Frontal cortex (tissue), 4 donors: ENCODE measurements around the gene MMP14. TPM values are rescaled to one million over a fixed set of nuclear protein-coding genes. Genes with fewer than 3 reads are reported as not detected.
"Not testable (repeated sequence)": the region's sequence is repeated elsewhere in the genome, so short reads cannot be mapped to it uniquely, and the experiment has no call there.

Experiments
- DNase-seq, 2 donors: peaks; one replicate each; pipeline ENCODE4 v3.0.0; 2012; ENCODE audit warnings: low spot score in 2 of 2
- FAIRE-seq: peaks from 2 replicates; lab custom pipeline; 2012; peaks lifted over from hg19 to GRCh38; lab: Jason Lieb, UNC
- total RNA-seq: library from RNA; depleted of rRNA; stranded (reverse); fragments of >200 nt; gene quantifications from one replicate; pipeline ENCODE4 v1.2.3, GENCODE V29; 2014
- donor health status: control.
- donor health status: control.
- donor health status: control.

The MMP14 gene
- total RNA-seq, 1 donor from 2014 or later = 6.9 TPM

DNA sequence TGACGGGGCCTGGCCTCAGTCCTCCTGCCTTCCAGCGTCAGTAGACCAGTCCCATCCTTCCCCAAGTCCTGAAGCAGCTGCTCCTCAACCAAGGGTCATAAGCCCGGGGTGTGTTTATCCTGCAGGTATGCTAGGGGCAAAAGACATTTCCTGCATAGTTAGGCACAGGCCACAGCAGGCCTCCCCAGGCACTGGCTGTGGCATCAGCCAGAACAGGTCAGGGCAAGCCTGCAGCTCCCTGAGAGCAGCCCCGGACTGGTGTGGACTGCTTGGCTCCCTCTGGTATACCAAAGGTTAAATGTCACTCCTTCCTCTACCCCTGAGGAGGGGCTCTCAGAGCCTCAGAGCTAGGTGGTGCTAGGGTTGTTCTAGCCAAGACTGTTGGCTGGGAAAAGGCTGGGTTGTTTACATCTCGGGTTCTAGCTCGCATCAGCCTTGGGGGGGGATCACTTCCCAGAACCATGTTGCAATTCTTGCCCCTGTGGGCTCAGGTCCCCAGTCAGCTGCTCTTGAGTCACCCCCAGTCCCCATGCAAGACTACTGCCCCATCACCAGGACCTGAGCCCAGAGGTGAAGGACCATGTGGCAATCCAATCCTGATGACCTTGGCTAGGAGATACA is 2.9 kb downstream of the MMP14 start:
- no peak for FAIRE-seq
- no peak for DNase-seq

DNA sequence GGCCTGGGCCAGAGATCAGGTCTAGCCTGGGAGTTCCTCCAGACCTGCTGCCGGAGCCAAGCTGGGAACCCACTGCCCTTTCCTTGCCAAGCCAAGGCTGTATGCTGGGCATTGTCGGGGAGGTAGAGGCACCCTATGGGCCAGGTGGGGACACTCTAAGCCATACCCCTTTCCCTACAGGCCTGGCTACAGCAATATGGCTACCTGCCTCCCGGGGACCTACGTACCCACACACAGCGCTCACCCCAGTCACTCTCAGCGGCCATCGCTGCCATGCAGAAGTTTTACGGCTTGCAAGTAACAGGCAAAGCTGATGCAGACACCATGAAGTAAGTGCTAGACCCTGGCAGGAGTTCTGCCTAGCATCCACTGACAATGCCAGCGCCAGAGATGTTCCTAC is 4.9 kb downstream of the MMP14 start:
- FAIRE-seq (no peak), DNase-seq (no peak)

DNA sequence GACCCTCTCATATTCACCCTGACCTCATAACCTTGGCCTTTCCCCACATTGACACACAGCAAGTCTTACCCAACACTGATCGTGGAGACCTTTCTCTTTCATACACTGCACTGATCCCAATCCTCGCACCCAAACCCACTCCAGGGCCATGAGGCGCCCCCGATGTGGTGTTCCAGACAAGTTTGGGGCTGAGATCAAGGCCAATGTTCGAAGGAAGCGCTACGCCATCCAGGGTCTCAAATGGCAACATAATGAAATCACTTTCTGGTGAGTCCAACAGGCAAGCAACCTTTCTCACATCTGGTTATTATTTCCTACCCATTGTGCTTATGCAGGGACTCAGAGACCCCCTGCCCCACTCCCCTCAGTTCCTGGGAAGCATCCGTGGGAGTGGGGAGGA is 5.4 kb downstream of the MMP14 start:
- FAIRE-seq (no peak), DNase-seq (no peak)

DNA sequence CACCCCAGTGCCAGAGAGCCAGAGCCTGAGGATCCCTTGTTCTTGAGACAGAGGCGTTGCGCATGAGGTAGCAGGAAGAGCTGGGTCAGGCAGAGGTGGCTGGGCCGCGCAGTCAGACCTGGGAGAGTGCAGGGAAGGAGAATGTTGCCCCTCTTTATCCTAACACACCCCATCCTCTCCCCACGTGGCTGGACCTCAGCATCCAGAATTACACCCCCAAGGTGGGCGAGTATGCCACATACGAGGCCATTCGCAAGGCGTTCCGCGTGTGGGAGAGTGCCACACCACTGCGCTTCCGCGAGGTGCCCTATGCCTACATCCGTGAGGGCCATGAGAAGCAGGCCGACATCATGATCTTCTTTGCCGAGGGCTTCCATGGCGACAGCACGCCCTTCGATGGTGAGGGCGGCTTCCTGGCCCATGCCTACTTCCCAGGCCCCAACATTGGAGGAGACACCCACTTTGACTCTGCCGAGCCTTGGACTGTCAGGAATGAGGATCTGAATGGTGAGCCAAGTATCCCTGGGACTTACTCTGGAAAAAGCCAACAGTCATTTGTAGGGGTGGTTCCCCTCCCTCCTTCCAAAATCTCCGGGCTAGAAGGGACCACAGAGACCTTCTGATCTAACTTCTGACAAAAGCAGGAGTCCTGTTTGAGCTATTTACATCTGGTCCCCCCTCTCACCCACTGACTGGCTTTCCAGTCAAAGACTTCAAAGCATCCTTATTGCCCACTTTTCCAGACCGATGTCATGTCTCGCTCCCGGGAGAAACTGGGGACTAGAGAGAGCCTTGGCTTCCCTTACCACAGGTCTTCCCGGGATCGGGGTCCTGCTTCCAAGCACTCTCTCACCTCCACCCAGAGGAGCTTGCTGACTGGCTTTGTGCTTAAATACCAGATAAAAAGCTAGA is 6.1 kb downstream of the MMP14 start:
- DNase-seq = no peak
- FAIRE-seq = no peak

DNA sequence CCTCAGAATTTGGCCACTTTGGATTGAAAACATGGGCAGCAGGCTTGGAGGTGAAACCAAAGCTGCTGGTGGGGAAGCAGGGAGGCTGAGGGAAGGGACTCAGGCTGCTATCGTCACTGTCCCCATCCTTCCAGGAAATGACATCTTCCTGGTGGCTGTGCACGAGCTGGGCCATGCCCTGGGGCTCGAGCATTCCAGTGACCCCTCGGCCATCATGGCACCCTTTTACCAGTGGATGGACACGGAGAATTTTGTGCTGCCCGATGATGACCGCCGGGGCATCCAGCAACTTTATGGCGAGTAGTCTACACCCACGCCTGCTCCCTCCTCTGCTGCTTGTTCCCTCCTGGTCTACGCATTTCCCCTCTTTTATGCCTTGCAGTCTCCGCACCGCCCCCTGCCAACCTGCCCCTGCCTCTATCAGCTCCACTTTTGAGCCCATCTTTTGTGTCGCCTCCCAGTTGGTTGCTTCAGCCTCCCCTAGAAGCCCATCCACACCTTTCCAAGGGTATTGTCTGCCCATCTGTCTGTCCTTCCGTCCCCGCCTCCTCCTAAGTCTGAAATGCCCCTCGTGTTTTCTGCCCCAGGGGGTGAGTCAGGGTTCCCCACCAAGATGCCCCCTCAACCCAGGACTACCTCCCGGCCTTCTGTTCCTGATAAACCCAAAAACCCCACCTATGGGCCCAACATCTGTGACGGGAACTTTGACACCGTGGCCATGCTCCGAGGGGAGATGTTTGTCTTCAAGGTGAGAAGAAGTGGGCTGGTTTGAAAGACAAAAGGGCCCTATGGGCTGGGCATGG is 6.9 kb downstream of the MMP14 start:
- FAIRE-seq (no peak), DNase-seq (no peak)

DNA sequence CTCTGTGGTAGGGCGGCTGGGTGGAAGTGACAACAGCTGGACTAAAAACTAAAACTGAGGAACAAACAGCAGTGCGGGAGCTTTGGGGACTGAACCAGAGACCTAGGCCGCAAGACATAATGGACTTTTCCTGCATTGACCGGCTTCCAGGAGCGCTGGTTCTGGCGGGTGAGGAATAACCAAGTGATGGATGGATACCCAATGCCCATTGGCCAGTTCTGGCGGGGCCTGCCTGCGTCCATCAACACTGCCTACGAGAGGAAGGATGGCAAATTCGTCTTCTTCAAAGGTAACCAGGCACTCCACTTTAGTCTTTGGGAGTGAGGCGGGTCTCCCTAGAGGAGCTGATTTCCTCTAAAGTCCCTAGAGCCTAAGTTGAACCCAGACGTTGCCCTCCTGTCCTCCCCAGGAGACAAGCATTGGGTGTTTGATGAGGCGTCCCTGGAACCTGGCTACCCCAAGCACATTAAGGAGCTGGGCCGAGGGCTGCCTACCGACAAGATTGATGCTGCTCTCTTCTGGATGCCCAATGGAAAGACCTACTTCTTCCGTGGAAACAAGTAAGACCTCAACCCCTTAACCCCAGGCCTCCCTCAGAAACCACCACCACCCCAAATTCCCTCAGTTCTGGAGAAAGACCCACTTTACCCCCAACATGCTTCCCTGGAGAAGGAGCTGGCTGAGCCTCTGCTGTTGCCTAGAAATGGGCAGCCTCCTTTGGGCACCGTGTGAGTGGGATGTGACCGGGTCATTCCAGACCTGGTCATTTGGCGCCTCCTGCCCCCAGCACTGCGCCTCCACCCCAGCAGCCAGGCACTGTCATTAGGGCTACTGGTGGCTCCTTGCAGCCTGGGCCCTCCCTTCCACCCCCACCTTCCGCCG is 8.1 kb downstream of the MMP14 start:
- FAIRE-seq (no peak), DNase-seq (no peak)

DNA sequence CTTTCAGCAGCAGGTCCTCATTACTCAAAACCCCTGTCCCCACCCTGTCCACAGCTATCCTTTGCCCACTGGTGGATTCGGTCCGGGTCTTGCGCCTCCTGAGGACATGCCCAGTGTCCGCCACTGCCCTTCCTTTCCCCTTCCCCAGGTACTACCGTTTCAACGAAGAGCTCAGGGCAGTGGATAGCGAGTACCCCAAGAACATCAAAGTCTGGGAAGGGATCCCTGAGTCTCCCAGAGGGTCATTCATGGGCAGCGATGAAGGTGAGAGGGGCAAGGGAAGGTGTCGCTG is 8.7 kb downstream of the MMP14 start:
- FAIRE-seq = no peak
- DNase-seq = no peak

DNA sequence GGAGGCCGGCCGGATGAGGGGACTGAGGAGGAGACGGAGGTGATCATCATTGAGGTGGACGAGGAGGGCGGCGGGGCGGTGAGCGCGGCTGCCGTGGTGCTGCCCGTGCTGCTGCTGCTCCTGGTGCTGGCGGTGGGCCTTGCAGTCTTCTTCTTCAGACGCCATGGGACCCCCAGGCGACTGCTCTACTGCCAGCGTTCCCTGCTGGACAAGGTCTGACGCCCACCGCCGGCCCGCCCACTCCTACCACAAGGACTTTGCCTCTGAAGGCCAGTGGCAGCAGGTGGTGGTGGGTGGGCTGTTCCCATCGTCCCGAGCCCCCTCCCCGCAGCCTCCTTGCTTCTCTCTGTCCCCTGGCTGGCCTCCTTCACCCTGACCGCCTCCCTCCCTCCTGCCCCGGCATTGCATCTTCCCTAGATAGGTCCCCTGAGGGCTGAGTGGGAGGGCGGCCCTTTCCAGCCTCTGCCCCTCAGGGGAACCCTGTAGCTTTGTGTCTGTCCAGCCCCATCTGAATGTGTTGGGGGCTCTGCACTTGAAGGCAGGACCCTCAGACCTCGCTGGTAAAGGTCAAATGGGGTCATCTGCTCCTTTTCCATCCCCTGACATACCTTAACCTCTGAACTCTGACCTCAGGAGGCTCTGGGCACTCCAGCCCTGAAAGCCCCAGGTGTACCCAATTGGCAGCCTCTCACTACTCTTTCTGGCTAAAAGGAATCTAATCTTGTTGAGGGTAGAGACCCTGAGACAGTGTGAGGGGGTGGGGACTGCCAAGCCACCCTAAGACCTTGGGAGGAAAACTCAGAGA is 9.6 kb downstream of the MMP14 start:
- no peak for DNase-seq
- FAIRE-seq = no peak

DNA sequence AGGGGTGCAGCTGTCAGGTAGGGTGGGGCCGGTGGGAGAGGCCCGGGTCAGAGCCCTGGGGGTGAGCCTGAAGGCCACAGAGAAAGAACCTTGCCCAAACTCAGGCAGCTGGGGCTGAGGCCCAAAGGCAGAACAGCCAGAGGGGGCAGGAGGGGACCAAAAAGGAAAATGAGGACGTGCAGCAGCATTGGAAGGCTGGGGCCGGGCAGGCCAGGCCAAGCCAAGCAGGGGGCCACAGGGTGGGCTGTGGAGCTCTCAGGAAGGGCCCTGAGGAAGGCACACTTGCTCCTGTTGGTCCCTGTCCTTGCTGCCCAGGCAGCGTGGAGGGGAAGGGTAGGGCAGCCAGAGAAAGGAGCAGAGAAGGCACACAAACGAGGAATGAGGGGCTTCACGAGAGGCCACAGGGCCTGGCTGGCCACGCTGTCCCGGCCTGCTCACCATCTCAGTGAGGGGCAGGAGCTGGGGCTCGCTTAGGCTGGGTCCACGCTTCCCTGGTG is 10.5 kb downstream of the MMP14 start:
- FAIRE-seq = no peak
- DNase-seq = no peak

DNA sequence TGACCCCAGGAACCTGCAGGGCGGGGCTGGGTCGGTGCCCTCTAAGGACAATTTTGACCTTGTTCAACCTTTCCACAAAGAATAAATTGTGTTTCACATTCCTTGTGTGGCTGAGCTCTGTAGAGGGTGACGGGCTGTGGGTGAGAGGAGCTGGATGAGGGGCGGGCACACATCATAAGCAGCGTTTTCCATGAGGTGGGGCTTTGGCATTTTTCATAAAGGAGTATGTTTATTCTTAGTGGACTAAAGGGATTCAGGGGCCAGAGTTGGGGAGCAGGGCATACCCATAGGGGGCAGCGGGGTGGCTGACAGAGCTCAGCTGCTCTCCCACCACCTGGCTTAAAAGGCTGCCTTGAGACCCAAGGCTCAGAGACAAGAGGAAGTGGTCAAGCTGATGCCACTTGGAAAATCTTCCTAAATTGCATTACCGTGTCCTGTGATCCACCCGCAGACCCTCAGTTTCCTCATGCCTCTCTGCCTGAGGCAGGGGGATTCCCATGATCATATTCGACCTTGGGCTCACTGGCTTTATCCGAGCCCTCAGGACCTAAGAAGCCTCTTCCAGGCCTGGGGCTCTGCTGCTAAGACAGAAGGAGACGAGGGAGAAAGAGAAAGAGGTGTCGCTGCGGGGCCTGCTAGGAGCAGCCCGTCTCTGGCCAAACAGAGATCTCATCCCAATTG is 11.4 kb downstream of the MMP14 start:
- no peak for DNase-seq

DNA sequence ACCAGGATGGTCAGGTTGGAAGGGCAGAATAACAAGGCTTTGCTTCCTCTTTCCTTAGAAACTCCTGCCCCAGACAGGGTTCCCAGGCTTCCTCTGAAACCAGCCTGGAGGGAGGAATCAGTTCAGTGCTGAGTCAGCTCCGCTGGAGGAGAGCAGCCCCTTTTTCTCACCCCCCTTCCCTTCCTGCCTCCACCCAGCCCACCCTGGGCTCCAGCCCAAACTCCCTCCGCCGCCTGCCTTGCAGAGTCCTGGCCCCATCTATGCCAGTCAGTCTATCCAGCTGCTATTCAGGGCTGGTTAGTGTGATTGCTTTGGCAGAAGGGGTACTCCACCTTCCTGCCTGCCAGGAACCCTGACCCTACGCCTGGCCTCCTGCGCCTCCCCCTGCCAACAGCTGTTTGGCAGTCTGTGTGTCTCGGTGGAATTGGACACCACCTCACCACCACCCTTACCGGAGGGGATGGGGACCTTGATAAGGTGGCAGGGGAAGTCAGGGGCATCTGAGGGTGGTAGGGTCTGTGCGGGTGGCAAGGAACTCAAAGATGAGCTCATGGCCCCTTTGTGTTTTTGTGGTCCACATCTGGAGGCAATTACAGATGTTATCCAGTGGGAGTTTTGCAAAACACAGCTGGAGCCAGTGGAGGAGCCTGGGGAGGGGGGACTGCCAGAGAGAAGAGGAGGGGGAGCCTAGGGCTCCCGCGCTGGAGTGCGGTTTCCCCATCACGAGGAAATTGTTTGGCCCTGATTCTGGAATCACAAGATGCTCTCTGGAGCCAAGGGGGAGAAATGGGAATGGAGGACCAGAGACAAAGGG is 12.2 kb downstream of the MMP14 start:
- FAIRE-seq = no peak
- peak in 1 of 2 donors; percentile 41 for DNase-seq

More for the DNA sequence above, 11.4 kb downstream of the MMP14 start:
- no peak for FAIRE-seq

DNA sequence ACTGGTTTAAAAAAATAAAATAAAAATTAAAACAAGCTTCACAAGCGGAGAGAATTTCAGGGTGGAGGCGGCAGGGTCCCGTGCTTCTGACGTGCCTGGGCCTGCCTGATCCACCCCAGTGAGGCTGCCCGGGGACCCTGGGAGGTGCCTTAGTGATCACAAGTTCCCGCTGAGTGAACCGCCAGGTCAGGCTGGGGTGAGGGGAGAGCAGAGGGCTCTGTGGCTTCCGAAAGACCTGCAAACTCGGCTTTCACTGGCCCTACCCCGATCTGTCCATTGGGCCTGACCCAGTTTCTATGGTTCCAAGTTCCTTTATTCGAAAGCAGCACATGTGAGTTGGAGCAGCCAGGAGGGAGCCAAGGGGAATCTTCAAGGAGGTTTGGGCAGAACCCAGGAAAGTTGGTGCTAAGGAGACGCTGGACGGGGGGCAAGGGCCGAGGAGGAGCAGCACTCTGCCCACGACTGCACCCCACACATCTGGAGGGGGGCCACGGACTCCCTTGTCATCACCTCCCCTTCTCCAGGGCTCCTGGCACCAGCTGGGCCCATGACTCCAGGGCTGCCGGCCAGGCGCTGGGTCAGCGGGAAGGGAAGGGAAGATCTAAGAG is 12.9 kb downstream of the MMP14 start:
- DNase-seq (peak in 1 of 2 donors; percentile 41), FAIRE-seq (no peak)

DNA sequence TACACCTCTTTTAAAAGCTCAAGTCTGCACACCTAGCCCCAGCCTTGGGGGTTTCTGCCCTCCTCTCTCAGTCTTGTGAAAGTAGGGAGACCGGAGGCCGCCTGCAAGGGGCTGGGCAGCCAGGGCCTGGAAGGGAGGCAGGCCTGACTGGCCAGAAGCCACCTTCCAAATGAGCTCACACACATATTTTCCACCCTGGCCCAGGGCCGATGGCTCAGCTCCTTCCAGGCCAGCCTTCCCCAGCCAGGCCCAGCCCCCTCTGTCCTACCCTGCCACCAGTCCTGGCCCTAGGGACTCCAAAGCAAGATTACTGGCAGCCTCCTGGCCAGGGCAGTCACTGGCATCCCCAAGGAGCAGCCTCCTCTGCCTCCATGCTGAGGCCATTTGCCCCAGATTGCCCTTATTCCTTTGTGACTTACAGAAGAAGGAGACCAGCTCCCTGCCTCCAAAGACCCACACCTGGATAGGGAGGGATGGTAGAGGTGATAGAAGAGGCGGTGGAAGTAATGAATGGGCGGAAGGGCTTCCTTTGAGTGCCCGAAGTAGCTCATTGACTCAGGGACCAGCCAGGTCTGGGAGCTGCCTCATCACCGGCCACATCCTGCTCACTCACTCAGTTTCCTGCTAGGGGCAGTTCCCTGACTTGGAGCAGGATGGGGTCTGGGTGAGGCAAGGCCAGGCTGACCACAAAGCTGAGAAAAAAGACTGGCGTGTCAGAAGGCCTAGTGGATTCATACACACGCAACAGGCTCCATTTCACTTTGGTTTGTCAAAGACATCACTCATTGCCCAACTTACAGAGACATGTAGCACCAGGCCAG is 14.8 kb downstream of the MMP14 start:
- no peak for FAIRE-seq
- DNase-seq = peak; percentile 32 to 41

DNA sequence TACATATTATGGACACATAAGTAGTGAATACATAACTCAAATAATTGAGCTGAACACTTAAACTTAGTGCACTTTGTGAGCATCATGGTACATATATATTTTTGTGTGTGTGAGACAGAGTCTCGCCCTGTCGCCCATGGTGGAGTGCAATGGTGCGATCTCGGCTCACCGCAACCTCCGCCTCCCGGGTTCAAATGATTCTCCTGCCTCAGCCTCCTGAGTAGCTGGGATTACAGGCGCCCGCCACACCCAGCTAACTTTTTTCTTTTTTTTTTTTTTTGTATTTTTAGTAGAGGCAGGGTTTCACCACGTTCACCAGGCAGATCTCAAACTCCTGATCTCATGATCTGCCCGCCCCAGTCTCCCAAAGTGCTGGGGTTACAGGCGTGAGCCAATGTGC is 15.8 kb downstream of the MMP14 start:
- FAIRE-seq, DNase-seq: not testable (repeated sequence)

DNA sequence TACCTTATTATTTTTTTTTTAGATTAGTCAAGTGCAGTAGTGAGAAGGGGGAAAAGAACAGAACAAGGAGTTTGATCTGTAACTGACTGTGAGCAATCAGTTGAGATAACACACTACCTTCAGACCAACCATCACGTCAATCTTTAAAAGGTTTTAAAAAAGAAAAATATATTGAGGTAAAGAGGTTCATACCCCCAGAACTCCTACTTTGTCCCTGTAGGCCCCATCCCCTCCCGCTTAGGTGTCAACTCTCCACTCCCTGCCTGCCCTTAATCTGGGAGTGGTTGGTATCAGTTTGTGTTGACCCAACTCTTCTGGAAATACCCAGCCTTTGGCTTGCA is 16.2 kb downstream of the MMP14 start:
- DNase-seq (no peak), FAIRE-seq (no peak)
